GM23338 (cell line): ENCODE measurements around the gene PIPOX. TPM values are rescaled to one million over a fixed set of nuclear protein-coding genes. Genes with fewer than 3 reads are reported as not detected.

Source experiments
- ATAC-seq: fragments of 200-7000 bp; cut with Tn5 transposase; 3 replicates; pipeline ENCODE4 v1.9.1; 2020
- DNase-seq: peaks from one replicate; pipeline ENCODE4 v3.0.0-alpha.2; 2015; ENCODE audit warnings: low spot score
- H2AFZ ChIP-seq: fragments of 200-600 bp; sonication (generic); 2 replicates; pipeline ENCODE4 v1.8.0; 2016; ENCODE audit warnings: antibody characterized with exemption, mild to moderate bottlenecking, moderate library complexity
- H3F3A ChIP-seq: fragments of 200-600 bp; sonication (generic); replicated peaks from 2 replicates; pipeline ENCODE4 v1.8.0; 2017; ENCODE audit warnings: antibody characterized with exemption, mixed run types, low read depth
- H3K27ac ChIP-seq: fragments of 200-600 bp; sonication (generic); 2 replicates; pipeline ENCODE4 v1.6.1; 2016; ENCODE audit warnings: low read depth
- H3K27me3 ChIP-seq: fragments of 200-600 bp; sonication (generic); 2 replicates; pipeline ENCODE4 v1.8.0; 2016; ENCODE audit warnings: mild to moderate bottlenecking, mixed run types, moderate library complexity; ENCODE audit not compliant: insufficient read depth
- H3K36me3 ChIP-seq: fragments of 200-600 bp; sonication (generic); 2 replicates; pipeline ENCODE4 v1.8.0; 2016; ENCODE audit warnings: mild to moderate bottlenecking; ENCODE audit not compliant: insufficient read depth
- H3K4me1 ChIP-seq: fragments of 200-600 bp; sonication (generic); 2 replicates; pipeline ENCODE4 v1.8.0; 2016; ENCODE audit warnings: mild to moderate bottlenecking, moderate library complexity; ENCODE audit not compliant: insufficient read depth
- H3K4me2 ChIP-seq: fragments of 200-600 bp; sonication (generic); 2 replicates; pipeline ENCODE4 v1.7.1; 2017; ENCODE audit warnings: mixed run types
- H3K4me3 ChIP-seq: fragments of 200-600 bp; sonication (generic); 2 replicates; pipeline ENCODE4 v1.6.1; 2016; ENCODE audit warnings: mixed run types
- H3K79me2 ChIP-seq: fragments of 200-600 bp; sonication (generic); replicated peaks from 2 replicates; pipeline ENCODE4 v1.8.0; 2017; ENCODE audit warnings: mild to moderate bottlenecking; ENCODE audit not compliant: insufficient read depth
- H3K9me2 ChIP-seq: fragments of 200-600 bp; sonication (generic); 2 replicates; pipeline ENCODE4 v1.8.0; 2017; ENCODE audit not compliant: insufficient read depth
- H4K20me1 ChIP-seq: fragments of 200-600 bp; sonication (generic); replicated peaks from 2 replicates; pipeline ENCODE4 v1.8.0; 2017; ENCODE audit warnings: mild to moderate bottlenecking; ENCODE audit not compliant: insufficient read depth
- H3K27ac Mint-ChIP-seq: 2 replicates; pipeline ENCODE4 v1.8.0; 2020; ENCODE audit warnings: inconsistent platforms, mild to moderate bottlenecking, moderate library complexity, mixed read lengths
- H3K27me3 Mint-ChIP-seq: 3 replicates; pipeline ENCODE4 v1.8.0; 2022; ENCODE audit warnings: low read depth, mild to moderate bottlenecking, moderate library complexity, mixed read lengths, inconsistent platforms; ENCODE audit not compliant: insufficient read depth, poor library complexity
- H3K36me3 Mint-ChIP-seq: 3 replicates; pipeline ENCODE4 v1.8.0; 2021; ENCODE audit warnings: low read depth, mild to moderate bottlenecking, inconsistent platforms, moderate library complexity, mixed read lengths
- H3K4me1 Mint-ChIP-seq: 3 replicates; pipeline ENCODE4 v1.8.0; 2020; ENCODE audit warnings: mild to moderate bottlenecking, inconsistent platforms, mixed read lengths
- H3K4me3 Mint-ChIP-seq: 3 replicates; pipeline ENCODE4 v1.8.0; 2021; ENCODE audit warnings: moderate library complexity, mild to moderate bottlenecking, inconsistent platforms, mixed read lengths
- H3K9me3 Mint-ChIP-seq: 3 replicates; pipeline ENCODE4 v1.8.0; 2020; ENCODE audit warnings: moderate library complexity, mild to moderate bottlenecking, inconsistent platforms, mixed read lengths
- CREB1 ChIP-seq: fragments of 250-450 bp; sonication (Bioruptor Pico); IDR thresholded peaks from 2 replicates; pipeline ENCODE4 v1.5.0; 2020; ENCODE audit warnings: low read depth, mild to moderate bottlenecking, moderate library complexity
- EZH2 ChIP-seq: fragments of 200-600 bp; sonication (generic); IDR thresholded peaks from one replicate; pipeline ENCODE4 v1.8.0; 2017; ENCODE audit warnings: antibody characterized with exemption, mild to moderate bottlenecking, low read depth; ENCODE audit not compliant: unreplicated experiment
- EZH2phosphoT487 ChIP-seq: fragments of 200-600 bp; sonication (generic); IDR thresholded peaks from one replicate; pipeline ENCODE4 v1.8.1; 2018; ENCODE audit warnings: antibody characterized with exemption; ENCODE audit not compliant: unreplicated experiment
- JUNB ChIP-seq: IDR thresholded peaks from one replicate; pipeline ENCODE4 v1.6.1; 2016; ENCODE audit warnings: antibody characterized with exemption; ENCODE audit not compliant: unreplicated experiment
- NANOG ChIP-seq: IDR thresholded peaks from 2 replicates; pipeline ENCODE4 v1.6.1; 2016; ENCODE audit warnings: antibody characterized with exemption, borderline replicate concordance
- POLR2AphosphoS5 ChIP-seq: IDR thresholded peaks from 2 replicates; pipeline ENCODE4 v1.6.1; 2016; ENCODE audit warnings: antibody characterized with exemption, low read depth
- STAT1 ChIP-seq: IDR thresholded peaks from one replicate; pipeline ENCODE4 v1.6.1; 2016; ENCODE audit warnings: antibody characterized with exemption; ENCODE audit not compliant: unreplicated experiment
- ZNF114 ChIP-seq: fragments of 250-450 bp; sonication (Bioruptor Pico); IDR thresholded peaks from 2 replicates; pipeline ENCODE4 v1.5.0; 2020; ENCODE audit warnings: mild to moderate bottlenecking, moderate library complexity
- ZNF331 ChIP-seq: fragments of 250-450 bp; sonication (Bioruptor Pico); IDR thresholded peaks from 2 replicates; pipeline ENCODE4 v1.5.0; 2020; ENCODE audit warnings: low read depth, mild to moderate bottlenecking, moderate library complexity
- ZNF462 ChIP-seq: fragments of 250-450 bp; sonication (Bioruptor Pico); IDR thresholded peaks from 2 replicates; pipeline ENCODE4 v1.5.0; 2020; ENCODE audit warnings: mild to moderate bottlenecking, moderate library complexity
- polyA plus RNA-seq: library from polyadenylated mRNA; unstranded; fragments of >200 nt; fragmentation: Nextera tagmentation; extraction: Ambion mirVana; gene quantifications from 2 replicates; pipeline ENCODE4 v1.2.1, GENCODE V29; 2016
- total RNA-seq: library from RNA; depleted of rRNA; stranded (reverse); fragments of >200 nt; shearing (Covaris generic); gene quantifications from 2 replicates; pipeline ENCODE4 v1.2.3, GENCODE V29; 2014
- TF ChIP-seq, protein P1 (sequence below): IDR thresholded peaks from 2 replicates; pipeline ENCODE4 v1.6.1; 2016; ENCODE audit warnings: antibody characterized with exemption
- TF ChIP-seq, protein P2 (sequence below): IDR thresholded peaks from one replicate; pipeline ENCODE4 v1.6.1; 2018; ENCODE audit warnings: antibody characterized with exemption; ENCODE audit not compliant: unreplicated experiment
- TF ChIP-seq, protein P3 (sequence below), 2 experiments: fragments of 200-600 bp in 1 of 2; sonication (generic) in 1 of 2; conservative IDR thresholded peaks; 2 replicates each; pipeline versions ENCODE4 v1.5.1 to v1.6.1; 2016 to 2017; ENCODE audit warnings: antibody characterized with exemption in 2 of 2, low read depth in 2 of 2, mild to moderate bottlenecking in 2 of 2, moderate library complexity in 1 of 2

Gene PIPOX
- total and polyA plus RNA-seq, 2 experiments from 2014 or later = 22.6 to 34.6 TPM

- no peak for ATAC-seq
- peak overlapping the region; percentile 64; the same call in 1 of the 2 replicates for H3K4me2 ChIP-seq
- TF ChIP-seq STAT1 (no peak), CREB1 (CRISPR knock-in tag) (no peak), POLR2AphosphoS5 (no peak), ZNF331 (no peak), EZH2 (no peak), NANOG (no peak), ZNF114 (no peak), ZNF462 (CRISPR knock-in tag) (no peak), EZH2phosphoT487 (no peak), JUNB (no peak)
- TF ChIP-seq, protein P1, sequence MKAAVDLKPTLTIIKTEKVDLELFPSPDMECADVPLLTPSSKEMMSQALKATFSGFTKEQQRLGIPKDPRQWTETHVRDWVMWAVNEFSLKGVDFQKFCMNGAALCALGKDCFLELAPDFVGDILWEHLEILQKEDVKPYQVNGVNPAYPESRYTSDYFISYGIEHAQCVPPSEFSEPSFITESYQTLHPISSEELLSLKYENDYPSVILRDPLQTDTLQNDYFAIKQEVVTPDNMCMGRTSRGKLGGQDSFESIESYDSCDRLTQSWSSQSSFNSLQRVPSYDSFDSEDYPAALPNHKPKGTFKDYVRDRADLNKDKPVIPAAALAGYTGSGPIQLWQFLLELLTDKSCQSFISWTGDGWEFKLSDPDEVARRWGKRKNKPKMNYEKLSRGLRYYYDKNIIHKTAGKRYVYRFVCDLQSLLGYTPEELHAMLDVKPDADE = no peak
- TF ChIP-seq, protein P2, sequence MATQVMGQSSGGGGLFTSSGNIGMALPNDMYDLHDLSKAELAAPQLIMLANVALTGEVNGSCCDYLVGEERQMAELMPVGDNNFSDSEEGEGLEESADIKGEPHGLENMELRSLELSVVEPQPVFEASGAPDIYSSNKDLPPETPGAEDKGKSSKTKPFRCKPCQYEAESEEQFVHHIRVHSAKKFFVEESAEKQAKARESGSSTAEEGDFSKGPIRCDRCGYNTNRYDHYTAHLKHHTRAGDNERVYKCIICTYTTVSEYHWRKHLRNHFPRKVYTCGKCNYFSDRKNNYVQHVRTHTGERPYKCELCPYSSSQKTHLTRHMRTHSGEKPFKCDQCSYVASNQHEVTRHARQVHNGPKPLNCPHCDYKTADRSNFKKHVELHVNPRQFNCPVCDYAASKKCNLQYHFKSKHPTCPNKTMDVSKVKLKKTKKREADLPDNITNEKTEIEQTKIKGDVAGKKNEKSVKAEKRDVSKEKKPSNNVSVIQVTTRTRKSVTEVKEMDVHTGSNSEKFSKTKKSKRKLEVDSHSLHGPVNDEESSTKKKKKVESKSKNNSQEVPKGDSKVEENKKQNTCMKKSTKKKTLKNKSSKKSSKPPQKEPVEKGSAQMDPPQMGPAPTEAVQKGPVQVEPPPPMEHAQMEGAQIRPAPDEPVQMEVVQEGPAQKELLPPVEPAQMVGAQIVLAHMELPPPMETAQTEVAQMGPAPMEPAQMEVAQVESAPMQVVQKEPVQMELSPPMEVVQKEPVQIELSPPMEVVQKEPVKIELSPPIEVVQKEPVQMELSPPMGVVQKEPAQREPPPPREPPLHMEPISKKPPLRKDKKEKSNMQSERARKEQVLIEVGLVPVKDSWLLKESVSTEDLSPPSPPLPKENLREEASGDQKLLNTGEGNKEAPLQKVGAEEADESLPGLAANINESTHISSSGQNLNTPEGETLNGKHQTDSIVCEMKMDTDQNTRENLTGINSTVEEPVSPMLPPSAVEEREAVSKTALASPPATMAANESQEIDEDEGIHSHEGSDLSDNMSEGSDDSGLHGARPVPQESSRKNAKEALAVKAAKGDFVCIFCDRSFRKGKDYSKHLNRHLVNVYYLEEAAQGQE = no peak
- TF ChIP-seq, protein P3, sequence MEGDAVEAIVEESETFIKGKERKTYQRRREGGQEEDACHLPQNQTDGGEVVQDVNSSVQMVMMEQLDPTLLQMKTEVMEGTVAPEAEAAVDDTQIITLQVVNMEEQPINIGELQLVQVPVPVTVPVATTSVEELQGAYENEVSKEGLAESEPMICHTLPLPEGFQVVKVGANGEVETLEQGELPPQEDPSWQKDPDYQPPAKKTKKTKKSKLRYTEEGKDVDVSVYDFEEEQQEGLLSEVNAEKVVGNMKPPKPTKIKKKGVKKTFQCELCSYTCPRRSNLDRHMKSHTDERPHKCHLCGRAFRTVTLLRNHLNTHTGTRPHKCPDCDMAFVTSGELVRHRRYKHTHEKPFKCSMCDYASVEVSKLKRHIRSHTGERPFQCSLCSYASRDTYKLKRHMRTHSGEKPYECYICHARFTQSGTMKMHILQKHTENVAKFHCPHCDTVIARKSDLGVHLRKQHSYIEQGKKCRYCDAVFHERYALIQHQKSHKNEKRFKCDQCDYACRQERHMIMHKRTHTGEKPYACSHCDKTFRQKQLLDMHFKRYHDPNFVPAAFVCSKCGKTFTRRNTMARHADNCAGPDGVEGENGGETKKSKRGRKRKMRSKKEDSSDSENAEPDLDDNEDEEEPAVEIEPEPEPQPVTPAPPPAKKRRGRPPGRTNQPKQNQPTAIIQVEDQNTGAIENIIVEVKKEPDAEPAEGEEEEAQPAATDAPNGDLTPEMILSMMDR (conservative IDR thresholded peaks at IDR 0.05; ENCODE audit: low read depth in 2 of 2) = no peak
Measured at GRCh38 chr17:29077320-29077719, 34.4 kb downstream of the PIPOX start.

More at GRCh38 chr17:29077320-29077719, 34.4 kb downstream of the PIPOX start:
- Histone ChIP-seq H3K79me2 (no peaks in the 10 kb centered on the region), H3K4me1 (peaks cover 34% of the 10 kb centered on the region), H2AFZ (no peak overlapping the region), H3K36me3 (no peaks in the 10 kb centered on the region), H4K20me1 (no peaks in the 10 kb centered on the region), H3K27me3 (no peaks in the 10 kb centered on the region), H3F3A (peaks cover 8% of the 10 kb centered on the region; the same call in 1 of the 2 replicates), H3K9me2 (no peaks in the 10 kb centered on the region), H3K4me3 (no peak overlapping the region), H3K27ac (0 out of 2 replicates have a peak overlapping the region, but pooled peaks have one; percentile 84)
- Mint-ChIP-seq H3K27ac (peak overlapping the region; percentile 92; the same call in 1 of the 2 replicates), H3K27me3 (peaks cover 25% of the 10 kb centered on the region), H3K4me3 (no peak overlapping the region; the same call in 2 of the 3 replicates), H3K36me3 (peaks cover 19% of the 10 kb centered on the region), H3K4me1 (peaks cover 60% of the 10 kb centered on the region), H3K9me3 (no peaks in the 10 kb centered on the region)
- no peak for DNase-seq
